Measurements from ENCODE around the gene NLRX1. TPM values are rescaled to one million over a fixed set of nuclear protein-coding genes. Genes with fewer than 3 reads are reported as not detected.

NLRX1 gene
- total and polyA plus RNA-seq, 2 donors (not counting 3 experiments of a cell fraction or from before 2014, with no cell fraction given) = 15.1 to 15.5 TPM

GRCh38 chr11:119204066-119204465, 35.5 kb downstream of the NLRX1 start:
- no TSS peak for BruUV-seq (replicated peaks)
- Histone ChIP-seq H3K9me3 (replicated peaks; ENCODE audit: control insufficient read depth, insufficient read depth, low read length) (no peaks in the 10 kb centered on the region), H3K79me2 (ENCODE audit: control insufficient read depth, insufficient read depth, low read length) (peaks cover 28% of the 10 kb centered on the region), H3K36me3 (ENCODE audit: control insufficient read depth in 2 of 2, extremely low read depth in 1 of 2, insufficient read depth in 2 of 2, low read length in 2 of 2) (no peaks in the 10 kb centered on the region), H4K20me1 (replicated peaks; ENCODE audit: control insufficient read depth, extremely low read depth, insufficient read depth, low read length) (peaks cover 6% of the 10 kb centered on the region), H3K4me2 (ENCODE audit: insufficient read depth, low read length) (no peak overlapping the region), H3K4me3 (replicated peaks in 1 of 3; ENCODE audit: insufficient read depth in 1 of 3, low read depth in 1 of 3, low read length in 3 of 3) (no peak overlapping the region), H3K27me3 (ENCODE audit: control insufficient read depth in 2 of 2, insufficient read depth in 2 of 2, low read length in 2 of 2) (no peaks in the 10 kb centered on the region), H3K9me1 (replicated peaks; ENCODE audit: control insufficient read depth, extremely low read depth, insufficient read depth, low read length) (no peaks in the 10 kb centered on the region), H3K4me1 (ENCODE audit: control insufficient read depth, extremely low read depth, insufficient read depth, low read length) (peaks cover 17% of the 10 kb centered on the region), H3K27ac (ENCODE audit: insufficient read depth, low read depth, low read length) (no peak overlapping the region), H3K9ac (replicated peaks; ENCODE audit: extremely low read depth, insufficient read depth, low read length) (no peak overlapping the region), H2AFZ (ENCODE audit: low read depth, low read length) (no peak overlapping the region)
- DNase-seq (ENCODE audit: low read depth, low spot score) (no peak), FAIRE-seq (no peak)
- ChIA-PET CTCF (interaction anchor here (1.0 kb wide), 2 partner anchors 59 to 134 kb away, joined by 3 to 5 read pairs; no protein-coding TSS in a partner anchor), POLR2A (no interaction called here)
- dilution Hi-C loops (cut with MboI; ENCODE audit: extremely low pct_ligation_motif_present, low sequenced_read_pairs) (no loop called here), intact Hi-C loops (cut with micrococcal nuclease) (no loop called here)
- TF ChIP-seq MAX (IDR thresholded peaks at IDR 0.05; ENCODE audit: insufficient read depth, insufficient read length) (no peak), CTCF (IDR thresholded peaks at IDR 0.05; ENCODE audit: extremely low read depth in 1 of 2, insufficient read depth in 1 of 2, low read depth in 1 of 2, low read length in 2 of 2) (no peak), POLR2AphosphoS5 (IDR thresholded peaks at IDR 0.05; ENCODE audit: insufficient read depth, low read depth, low read length) (no peak), EZH2 (IDR thresholded peaks at IDR 0.05; ENCODE audit: borderline replicate concordance, low read depth, low read length, severe bottlenecking) (no peak), FOS (IDR thresholded peaks at IDR 0.05; ENCODE audit: borderline replicate concordance, insufficient read depth, low read length) (no peak), MYC (IDR thresholded peaks at IDR 0.05; ENCODE audit: low read depth, low read length) (no peak), POLR2A (IDR thresholded peaks at IDR 0.05; ENCODE audit: low read depth, low read length) (no peak), GATA2 (IDR thresholded peaks at IDR 0.05; ENCODE audit: insufficient read depth, insufficient read length, low read depth, low read length) (no peak), JUN (IDR thresholded peaks at IDR 0.05; ENCODE audit: borderline replicate concordance, insufficient read depth, insufficient read length, low read depth) (no peak)
